ENCODE results near the gene CNNM1.

Gene CNNM1

DNA sequence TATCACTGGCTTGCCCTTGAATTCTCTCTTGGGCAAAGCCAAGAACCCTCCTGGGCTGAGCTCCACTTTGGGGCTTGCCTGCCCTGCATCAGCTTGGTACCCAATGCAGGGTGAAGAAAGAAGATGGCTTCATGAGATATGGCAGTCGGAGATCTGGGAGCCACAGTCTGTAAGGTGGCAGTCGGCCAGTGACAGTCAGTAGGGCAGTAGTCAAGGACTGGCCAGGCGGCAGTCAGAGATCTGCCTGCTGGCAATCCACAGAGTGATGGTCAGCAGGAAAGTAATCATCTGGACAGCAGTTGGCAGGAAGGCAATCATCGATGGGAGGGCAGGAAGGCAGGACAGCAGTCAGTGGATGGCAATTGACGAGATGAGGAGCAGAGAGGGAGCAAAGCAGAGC, 32.6 kb upstream of the CNNM1 start:
- Histone ChIP-seq H3K27ac (no peak overlapping the region), H3K27me3 (ENCODE audit: insufficient read depth, low read depth, severe bottlenecking) (peaks cover 6% of the 10 kb centered on the region), H3K4me3 (ENCODE audit: low read depth, low read length) (no peak overlapping the region), H3K36me3 (no peaks in the 10 kb centered on the region), H3K9me3 (ENCODE audit: severe bottlenecking) (no peaks in the 10 kb centered on the region)
- no peak for DNase-seq
- TF ChIP-seq, protein P1, sequence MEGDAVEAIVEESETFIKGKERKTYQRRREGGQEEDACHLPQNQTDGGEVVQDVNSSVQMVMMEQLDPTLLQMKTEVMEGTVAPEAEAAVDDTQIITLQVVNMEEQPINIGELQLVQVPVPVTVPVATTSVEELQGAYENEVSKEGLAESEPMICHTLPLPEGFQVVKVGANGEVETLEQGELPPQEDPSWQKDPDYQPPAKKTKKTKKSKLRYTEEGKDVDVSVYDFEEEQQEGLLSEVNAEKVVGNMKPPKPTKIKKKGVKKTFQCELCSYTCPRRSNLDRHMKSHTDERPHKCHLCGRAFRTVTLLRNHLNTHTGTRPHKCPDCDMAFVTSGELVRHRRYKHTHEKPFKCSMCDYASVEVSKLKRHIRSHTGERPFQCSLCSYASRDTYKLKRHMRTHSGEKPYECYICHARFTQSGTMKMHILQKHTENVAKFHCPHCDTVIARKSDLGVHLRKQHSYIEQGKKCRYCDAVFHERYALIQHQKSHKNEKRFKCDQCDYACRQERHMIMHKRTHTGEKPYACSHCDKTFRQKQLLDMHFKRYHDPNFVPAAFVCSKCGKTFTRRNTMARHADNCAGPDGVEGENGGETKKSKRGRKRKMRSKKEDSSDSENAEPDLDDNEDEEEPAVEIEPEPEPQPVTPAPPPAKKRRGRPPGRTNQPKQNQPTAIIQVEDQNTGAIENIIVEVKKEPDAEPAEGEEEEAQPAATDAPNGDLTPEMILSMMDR (IDR thresholded peaks at IDR 0.05; ENCODE audit: low read depth, low read length): no peak

DNA sequence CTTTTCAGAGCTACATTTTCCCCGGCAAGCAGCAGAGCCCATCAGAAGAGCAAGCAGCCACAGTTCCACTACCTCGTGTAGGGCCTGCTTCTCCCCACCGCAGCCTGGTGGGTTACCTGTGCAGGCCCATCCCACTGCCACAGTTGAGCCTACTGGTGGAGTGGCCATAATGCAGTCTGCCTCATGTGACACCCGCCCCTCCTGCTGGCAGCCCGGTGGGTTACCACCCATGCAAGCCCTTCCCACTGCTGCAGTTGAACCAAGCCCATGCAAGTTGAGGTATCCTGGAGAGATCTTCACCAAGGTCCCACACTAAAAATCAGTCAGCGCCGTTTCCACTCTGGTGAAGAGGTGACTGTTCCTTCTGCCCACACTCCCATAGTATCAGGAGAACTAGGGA, 32.1 kb upstream of the CNNM1 start:
- Histone ChIP-seq H3K4me3 (ENCODE audit: low read depth, low read length) (no peak overlapping the region), H3K9me3 (ENCODE audit: severe bottlenecking) (no peaks in the 10 kb centered on the region), H3K36me3 (no peaks in the 10 kb centered on the region), H3K27ac (no peak overlapping the region), H3K27me3 (ENCODE audit: insufficient read depth, low read depth, severe bottlenecking) (peaks cover 5% of the 10 kb centered on the region)
- peak; percentile 18 for DNase-seq
- TF ChIP-seq, protein P1 (IDR thresholded peaks at IDR 0.05; ENCODE audit: low read depth, low read length): no peak

GRCh38 chr10:99303899-99304861, 25.0 kb upstream of the CNNM1 start:
- TF ChIP-seq, protein P1 (IDR thresholded peaks at IDR 0.05; ENCODE audit: low read depth, low read length): no peak
- H3K27ac ChIP-seq: no peak overlapping the region
- no peak overlapping the region for H3K4me3 ChIP-seq (ENCODE audit: low read depth, low read length)
- H3K9me3 ChIP-seq (ENCODE audit: severe bottlenecking): peaks cover 5% of the 10 kb centered on the region
- no peak for DNase-seq
- no peaks in the 10 kb centered on the region for H3K36me3 ChIP-seq
- H3K27me3 ChIP-seq (ENCODE audit: insufficient read depth, low read depth, severe bottlenecking): peaks cover 7% of the 10 kb centered on the region

DNA sequence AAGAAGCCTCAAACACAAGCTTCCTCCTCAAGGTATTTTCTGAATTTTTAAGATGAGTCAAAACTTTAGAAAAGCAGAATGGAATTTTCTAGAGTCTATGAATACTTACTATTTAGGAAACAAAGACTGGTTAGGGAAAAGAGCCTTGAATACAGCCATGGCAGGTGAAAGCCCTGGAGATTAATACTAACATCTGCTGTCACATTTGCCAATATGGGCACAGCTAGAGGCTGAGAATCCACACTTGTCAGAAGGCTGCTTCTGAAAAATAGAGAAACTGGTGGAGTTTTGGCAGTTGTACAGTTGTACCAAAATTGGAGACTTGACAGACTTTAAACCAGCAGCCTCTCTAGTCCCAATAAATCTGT, 24.3 kb upstream of the CNNM1 start:
- Histone ChIP-seq H3K27ac (no peak overlapping the region), H3K36me3 (no peaks in the 10 kb centered on the region)
- TF ChIP-seq, protein P1 (IDR thresholded peaks at IDR 0.05; ENCODE audit: low read depth, low read length): no peak

GRCh38 chr10:99312501-99312900, 16.7 kb upstream of the CNNM1 start:
- no peak overlapping the region for H3K27ac ChIP-seq
- TF ChIP-seq, protein P1 (IDR thresholded peaks at IDR 0.05; ENCODE audit: low read depth, low read length): no peak
- peaks cover 11% of the 10 kb centered on the region for H3K9me3 ChIP-seq (ENCODE audit: severe bottlenecking)
- H3K36me3 ChIP-seq: no peaks in the 10 kb centered on the region
- H3K27me3 ChIP-seq (ENCODE audit: insufficient read depth, low read depth, severe bottlenecking): peaks cover 2% of the 10 kb centered on the region
- no peak for DNase-seq
- H3K4me3 ChIP-seq (ENCODE audit: low read depth, low read length): no peak overlapping the region

More for the DNA sequence above, 24.3 kb upstream of the CNNM1 start:
- H3K4me3 ChIP-seq (ENCODE audit: low read depth, low read length): no peak overlapping the region
- H3K9me3 ChIP-seq (ENCODE audit: severe bottlenecking): peaks cover 5% of the 10 kb centered on the region
- DNase-seq: no peak
- H3K27me3 ChIP-seq (ENCODE audit: insufficient read depth, low read depth, severe bottlenecking): peaks cover 7% of the 10 kb centered on the region
